Nephron (organoid): ENCODE results near the gene DNAAF8.
"Not testable (repeated sequence)": the region's sequence is repeated elsewhere in the genome, so short reads cannot be mapped to it uniquely, and the experiment has no call there.

ENCODE experiments used
- H3K27ac Mint-ChIP-seq, 3 experiments: 2 replicates each; pipeline ENCODE4 v1.8.0; 2020; ENCODE audit warnings: mixed read lengths in 3 of 3, mild to moderate bottlenecking in 2 of 3, moderate library complexity in 1 of 3
- H3K27me3 Mint-ChIP-seq: 2 replicates; pipeline ENCODE4 v1.8.0; 2021; ENCODE audit warnings: low read depth, mild to moderate bottlenecking, moderate library complexity, mixed read lengths
- H3K36me3 Mint-ChIP-seq: 2 replicates; pipeline ENCODE4 v1.8.0; 2020; ENCODE audit warnings: low read depth, mixed read lengths
- H3K4me1 Mint-ChIP-seq: 2 replicates; pipeline ENCODE4 v1.8.0; 2020; ENCODE audit warnings: mixed read lengths
- H3K4me3 Mint-ChIP-seq, 3 experiments: 2 replicates each; pipeline ENCODE4 v1.8.0; 2020; ENCODE audit warnings: mild to moderate bottlenecking in 3 of 3, mixed read lengths in 3 of 3, moderate library complexity in 2 of 3
- H3K9me3 Mint-ChIP-seq: 2 replicates; pipeline ENCODE4 v1.8.0; 2020; ENCODE audit warnings: mixed read lengths
- CTCF ChIP-seq, 3 experiments: fragments of 200-600 bp; sonication (generic); IDR thresholded peaks; one replicate each; pipeline ENCODE4 v1.5.0; 2021; ENCODE audit warnings: antibody characterized with exemption in 3 of 3; ENCODE audit not compliant: unreplicated experiment in 3 of 3

The DNAAF8 gene

GRCh38 chr16:4783251-4783950 is 49.1 kb downstream of the DNAAF8 start:
- no peaks in the 10 kb centered on the region for H3K9me3 Mint-ChIP-seq
- H3K27ac Mint-ChIP-seq, result no peak overlapping the region
- H3K4me3 Mint-ChIP-seq, result no peak overlapping the region
- no peaks in the 10 kb centered on the region for H3K36me3 Mint-ChIP-seq
- H3K27me3 Mint-ChIP-seq, result peaks cover 9% of the 10 kb centered on the region
- no peak for TF ChIP-seq CTCF (IDR thresholded peaks at IDR 0.05; ENCODE audit: unreplicated experiment in 3 of 3)
- H3K4me1 Mint-ChIP-seq, result no peaks in the 10 kb centered on the region

GRCh38 chr16:4783951-4784336 is 49.6 kb downstream of the DNAAF8 start:
- H3K27ac Mint-ChIP-seq, result no peak overlapping the region
- H3K9me3 Mint-ChIP-seq, result no peaks in the 10 kb centered on the region
- no peak for TF ChIP-seq CTCF (IDR thresholded peaks at IDR 0.05; ENCODE audit: unreplicated experiment in 3 of 3)
- H3K27me3 Mint-ChIP-seq, result peaks cover 9% of the 10 kb centered on the region
- H3K4me3 Mint-ChIP-seq, result no peak overlapping the region
- no peaks in the 10 kb centered on the region for H3K36me3 Mint-ChIP-seq
- no peaks in the 10 kb centered on the region for H3K4me1 Mint-ChIP-seq

GRCh38 chr16:4784444-4784987 is 50.2 kb downstream of the DNAAF8 start:
- not testable (repeated sequence) for H3K27me3 Mint-ChIP-seq, H3K9me3 Mint-ChIP-seq, H3K4me1 Mint-ChIP-seq, H3K27ac Mint-ChIP-seq, H3K36me3 Mint-ChIP-seq, H3K4me3 Mint-ChIP-seq

- TF ChIP-seq CTCF (IDR thresholded peaks at IDR 0.05; ENCODE audit: unreplicated experiment in 3 of 3), result no peak
- H3K4me1 Mint-ChIP-seq, result no peaks in the 10 kb centered on the region
- peaks cover 5% of the 10 kb centered on the region for H3K27me3 Mint-ChIP-seq
- H3K36me3 Mint-ChIP-seq, result no peaks in the 10 kb centered on the region
- no peak overlapping the region for H3K4me3 Mint-ChIP-seq
- no peaks in the 10 kb centered on the region for H3K9me3 Mint-ChIP-seq
- H3K27ac Mint-ChIP-seq, result no peak overlapping the region
Observed at GRCh38 chr16:4785758-4786433, 51.6 kb downstream of the DNAAF8 start.

- H3K4me1 Mint-ChIP-seq, result no peaks in the 10 kb centered on the region
Observed at GRCh38 chr16:4787068-4787467, 52.7 kb downstream of the DNAAF8 start.

More at GRCh38 chr16:4787068-4787467, 52.7 kb downstream of the DNAAF8 start:
- Mint-ChIP-seq H3K9me3 (no peaks in the 10 kb centered on the region), H3K27ac (no peak overlapping the region), H3K36me3 (no peaks in the 10 kb centered on the region), H3K4me3 (no peak overlapping the region), H3K27me3 (peaks cover 5% of the 10 kb centered on the region)
- TF ChIP-seq CTCF (IDR thresholded peaks at IDR 0.05; ENCODE audit: unreplicated experiment in 3 of 3), result no peak
